HPDE6-E6E7 (cell line): Measurements from ENCODE around the gene CBLB.
A peak's percentile ranks its signal among the peaks of the same experiment; 100 is the strongest.
"Not testable (repeated sequence)": the region's sequence is repeated elsewhere in the genome, so short reads cannot be mapped to it uniquely, and the experiment has no call there.

Experiments
- DNase-seq: peaks from one replicate; pipeline ENCODE4 v3.0.0; 2011; ENCODE audit warnings: missing footprints; ENCODE audit errors: extremely low spot score

CBLB gene

GRCh38 chr3:105755121-105755886, 113.5 kb downstream of the CBLB start:
- no peak for DNase-seq

GRCh38 chr3:105752791-105753415, 115.9 kb downstream of the CBLB start:
- DNase-seq, result no peak

- DNase-seq, result no peak
Measured at GRCh38 chr3:105747696-105748095, 121.1 kb downstream of the CBLB start.

GRCh38 chr3:105747060-105747541, 121.7 kb downstream of the CBLB start:
- DNase-seq, result no peak

- DNase-seq, result no peak
Measured at GRCh38 chr3:105746231-105746996, 122.4 kb downstream of the CBLB start.

GRCh38 chr3:105745046-105745445, 123.8 kb downstream of the CBLB start:
- DNase-seq, result no peak

GRCh38 chr3:105744202-105744601, 124.6 kb downstream of the CBLB start:
- no peak for DNase-seq

GRCh38 chr3:105733356-105733755, 135.5 kb downstream of the CBLB start:
- no peak for DNase-seq

- no peak for DNase-seq
Measured at GRCh38 chr3:105731686-105732085, 137.1 kb downstream of the CBLB start.

- no peak for DNase-seq
Measured at GRCh38 chr3:105730801-105731354, 137.9 kb downstream of the CBLB start.

- no peak for DNase-seq
Measured at GRCh38 chr3:105729667-105730066, 139.1 kb downstream of the CBLB start.

GRCh38 chr3:105728771-105729312, 140.0 kb downstream of the CBLB start:
- DNase-seq, result no peak

- DNase-seq, result not testable (repeated sequence)
Measured at GRCh38 chr3:105727036-105727435, 141.8 kb downstream of the CBLB start.

GRCh38 chr3:105722943-105723556, 145.8 kb downstream of the CBLB start:
- peak; percentile 7 for DNase-seq

- peak; percentile 1 for DNase-seq
Measured at GRCh38 chr3:105719791-105720190, 149.0 kb downstream of the CBLB start.

GRCh38 chr3:105715372-105715771, 153.4 kb downstream of the CBLB start:
- DNase-seq, result no peak

GRCh38 chr3:105714453-105714852, 154.4 kb downstream of the CBLB start:
- DNase-seq, result no peak

- no peak for DNase-seq
Measured at GRCh38 chr3:105708980-105709379, 159.8 kb downstream of the CBLB start.

- DNase-seq, result no peak
Measured at GRCh38 chr3:105707009-105707408, 161.8 kb downstream of the CBLB start.

- no peak for DNase-seq
Measured at GRCh38 chr3:105704726-105705410, 163.9 kb downstream of the CBLB start.

- DNase-seq, result no peak
Measured at GRCh38 chr3:105700575-105700974, 168.2 kb downstream of the CBLB start.
